Measurements from ENCODE around the gene ASB13. TPM values are rescaled to one million over a fixed set of nuclear protein-coding genes. Genes with fewer than 3 reads are reported as not detected.

The ASB13 gene
- total RNA-seq, 1 experiment from 2014 or later, result 25.9 TPM

DNA sequence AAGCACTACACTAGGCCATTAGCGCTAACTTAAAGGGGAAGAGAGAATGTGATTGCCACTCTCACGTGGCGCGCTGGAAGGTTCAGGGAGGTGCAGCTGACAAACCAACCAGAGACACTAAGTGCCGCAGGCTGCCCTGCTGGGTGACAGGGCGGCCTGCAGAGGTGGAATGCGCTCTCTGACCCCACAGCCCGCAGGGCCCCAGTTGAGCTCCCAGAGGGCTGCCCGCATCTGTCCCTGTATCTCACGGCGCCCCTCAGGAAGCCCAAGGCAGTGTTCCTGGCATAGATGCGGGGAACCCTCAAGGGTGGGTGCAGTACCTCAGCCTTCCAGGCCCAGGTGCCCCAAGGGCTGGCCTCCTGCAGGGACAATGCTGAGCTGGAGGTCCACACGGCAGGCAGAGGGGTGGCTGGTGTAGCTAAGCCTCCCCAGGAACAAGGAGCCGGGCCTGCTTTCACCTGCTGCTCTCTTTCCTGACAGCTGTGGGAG lies 75.0 kb downstream of the ASB13 start:
- H3K36me3 ChIP-seq (ENCODE audit: control insufficient read depth in 1 of 2, insufficient read depth in 2 of 2, low read length in 2 of 2), result no peaks in the 10 kb centered on the region
- intact Hi-C loops (cut with micrococcal nuclease), result no loop called here
- CTCF ChIA-PET, result no interaction called here
- DNase-seq (ENCODE audit: low read depth, low spot score) (no peak), ATAC-seq (peak; percentile 17; the same call in 1 of the 2 replicates)
- no peaks in the 10 kb centered on the region for H4K20me1 ChIP-seq (ENCODE audit: insufficient read depth)
- no peak overlapping the region for H3K27ac ChIP-seq (ENCODE audit: low read depth, low read length)
- peaks cover 5 to 32% of the 10 kb centered on the region in 2 experiments for H3K4me1 ChIP-seq (ENCODE audit: control insufficient read depth in 1 of 2, insufficient read depth in 2 of 2, low read length in 2 of 2)
- RAD21 ChIA-PET (ENCODE audit: low non-redundant PET in 1 of 2, low total read pairs in 2 of 2, uncharacterized antibody in 2 of 2, unreplicated experiment in 2 of 2), result no interaction called here
- no peaks in the 10 kb centered on the region for H3K9me2 ChIP-seq (ENCODE audit: insufficient read depth)
- no peak overlapping the region for H2AFZ ChIP-seq (ENCODE audit: low read depth, low read length, poor library complexity, severe bottlenecking)
- no peak overlapping the region for H3K9ac ChIP-seq (ENCODE audit: low read length)
- H3K79me2 ChIP-seq (ENCODE audit: insufficient read depth, low read length), result no peaks in the 10 kb centered on the region
- POLR2A ChIA-PET, result no interaction called here
- TF ChIP-seq ELF1 (IDR thresholded peaks at IDR 0.05; ENCODE audit: borderline replicate concordance, low read depth) (no peak), POLR2AphosphoS5 (IDR thresholded peaks at IDR 0.05; ENCODE audit: low read depth, low read length) (no peak), EZH2 (IDR thresholded peaks at IDR 0.05) (no peak), EGR1 (IDR thresholded peaks at IDR 0.05; ENCODE audit: low read depth) (no peak), CBX3 (IDR thresholded peaks at IDR 0.05; ENCODE audit: low read depth) (no peak), ZNF274 (IDR thresholded peaks at IDR 0.05; ENCODE audit: low read depth, low read length) (no peak), YY1 (IDR thresholded peaks at IDR 0.05; ENCODE audit: extremely low read depth, insufficient replicate concordance, low read depth, low read length) (no peak), TCF7L2 (IDR thresholded peaks at IDR 0.05; ENCODE audit: borderline replicate concordance, extremely low read depth, insufficient read depth, insufficient read length) (no peak), POLR2A (IDR thresholded peaks at IDR 0.05; ENCODE audit: borderline replicate concordance, extremely low read depth, insufficient read depth, insufficient read length) (no peak)
- TF ChIP-seq, protein P1, sequence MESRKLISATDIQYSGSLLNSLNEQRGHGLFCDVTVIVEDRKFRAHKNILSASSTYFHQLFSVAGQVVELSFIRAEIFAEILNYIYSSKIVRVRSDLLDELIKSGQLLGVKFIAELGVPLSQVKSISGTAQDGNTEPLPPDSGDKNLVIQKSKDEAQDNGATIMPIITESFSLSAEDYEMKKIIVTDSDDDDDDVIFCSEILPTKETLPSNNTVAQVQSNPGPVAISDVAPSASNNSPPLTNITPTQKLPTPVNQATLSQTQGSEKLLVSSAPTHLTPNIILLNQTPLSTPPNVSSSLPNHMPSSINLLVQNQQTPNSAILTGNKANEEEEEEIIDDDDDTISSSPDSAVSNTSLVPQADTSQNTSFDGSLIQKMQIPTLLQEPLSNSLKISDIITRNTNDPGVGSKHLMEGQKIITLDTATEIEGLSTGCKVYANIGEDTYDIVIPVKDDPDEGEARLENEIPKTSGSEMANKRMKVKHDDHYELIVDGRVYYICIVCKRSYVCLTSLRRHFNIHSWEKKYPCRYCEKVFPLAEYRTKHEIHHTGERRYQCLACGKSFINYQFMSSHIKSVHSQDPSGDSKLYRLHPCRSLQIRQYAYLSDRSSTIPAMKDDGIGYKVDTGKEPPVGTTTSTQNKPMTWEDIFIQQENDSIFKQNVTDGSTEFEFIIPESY (IDR thresholded peaks at IDR 0.05; ENCODE audit: extremely low read depth, insufficient replicate concordance, low read length), result no peak
- TF ChIP-seq, protein P2, sequence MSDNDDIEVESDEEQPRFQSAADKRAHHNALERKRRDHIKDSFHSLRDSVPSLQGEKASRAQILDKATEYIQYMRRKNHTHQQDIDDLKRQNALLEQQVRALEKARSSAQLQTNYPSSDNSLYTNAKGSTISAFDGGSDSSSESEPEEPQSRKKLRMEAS (IDR thresholded peaks at IDR 0.05), result no peak
- TF ChIP-seq, protein P3, sequence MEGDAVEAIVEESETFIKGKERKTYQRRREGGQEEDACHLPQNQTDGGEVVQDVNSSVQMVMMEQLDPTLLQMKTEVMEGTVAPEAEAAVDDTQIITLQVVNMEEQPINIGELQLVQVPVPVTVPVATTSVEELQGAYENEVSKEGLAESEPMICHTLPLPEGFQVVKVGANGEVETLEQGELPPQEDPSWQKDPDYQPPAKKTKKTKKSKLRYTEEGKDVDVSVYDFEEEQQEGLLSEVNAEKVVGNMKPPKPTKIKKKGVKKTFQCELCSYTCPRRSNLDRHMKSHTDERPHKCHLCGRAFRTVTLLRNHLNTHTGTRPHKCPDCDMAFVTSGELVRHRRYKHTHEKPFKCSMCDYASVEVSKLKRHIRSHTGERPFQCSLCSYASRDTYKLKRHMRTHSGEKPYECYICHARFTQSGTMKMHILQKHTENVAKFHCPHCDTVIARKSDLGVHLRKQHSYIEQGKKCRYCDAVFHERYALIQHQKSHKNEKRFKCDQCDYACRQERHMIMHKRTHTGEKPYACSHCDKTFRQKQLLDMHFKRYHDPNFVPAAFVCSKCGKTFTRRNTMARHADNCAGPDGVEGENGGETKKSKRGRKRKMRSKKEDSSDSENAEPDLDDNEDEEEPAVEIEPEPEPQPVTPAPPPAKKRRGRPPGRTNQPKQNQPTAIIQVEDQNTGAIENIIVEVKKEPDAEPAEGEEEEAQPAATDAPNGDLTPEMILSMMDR (IDR thresholded peaks at IDR 0.05 in 2 of 3, conservative IDR thresholded peaks at IDR 0.05 in 1 of 3; ENCODE audit: borderline replicate concordance in 1 of 3, insufficient read depth in 1 of 3, low read depth in 2 of 3, low read length in 2 of 3), result no peak
- no peak overlapping the region for H3K4me2 ChIP-seq (ENCODE audit: low read length)
- no peak overlapping the region for H3K4me3 ChIP-seq (replicated peaks in 1 of 2; ENCODE audit: low read depth in 1 of 2, low read length in 2 of 2)
- no peaks in the 10 kb centered on the region for H3K9me3 ChIP-seq (ENCODE audit: control insufficient read depth in 1 of 2, insufficient read depth in 1 of 2, low read depth in 1 of 2, low read length in 2 of 2)
- H3K27me3 ChIP-seq (ENCODE audit: insufficient read depth, low read length), result no peaks in the 10 kb centered on the region
- BruUV-seq (replicated peaks), result no TSS peak

All from HCT116 (cell line).